Epidermal melanocyte (primary cell): ENCODE results near the gene CRYBA1.

Experiments
- DNase-seq: peaks from one replicate; pipeline ENCODE4 v3.0.0; 2011; ENCODE audit warnings: low spot score; ENCODE audit not compliant: insufficient read length

Gene CRYBA1

DNA sequence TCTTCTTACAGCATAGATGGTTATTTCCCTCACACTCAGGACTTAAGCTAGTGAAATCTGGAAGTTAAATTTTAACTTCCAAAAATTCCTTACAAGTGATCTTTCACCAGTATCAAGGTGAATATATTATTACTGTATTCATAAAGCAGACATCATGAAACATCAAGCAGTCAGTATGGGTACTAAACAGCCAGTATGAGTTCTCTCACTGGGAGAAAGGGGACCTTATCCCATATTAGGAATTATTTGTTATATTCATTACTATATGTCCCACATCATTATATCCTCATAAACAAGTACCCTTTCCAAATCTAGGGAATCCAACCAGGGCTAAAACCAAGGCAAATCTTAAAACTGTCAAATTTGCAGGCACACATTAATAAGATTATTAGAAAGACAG, 32.0 kb downstream of the CRYBA1 start:
- no peak for DNase-seq

DNA sequence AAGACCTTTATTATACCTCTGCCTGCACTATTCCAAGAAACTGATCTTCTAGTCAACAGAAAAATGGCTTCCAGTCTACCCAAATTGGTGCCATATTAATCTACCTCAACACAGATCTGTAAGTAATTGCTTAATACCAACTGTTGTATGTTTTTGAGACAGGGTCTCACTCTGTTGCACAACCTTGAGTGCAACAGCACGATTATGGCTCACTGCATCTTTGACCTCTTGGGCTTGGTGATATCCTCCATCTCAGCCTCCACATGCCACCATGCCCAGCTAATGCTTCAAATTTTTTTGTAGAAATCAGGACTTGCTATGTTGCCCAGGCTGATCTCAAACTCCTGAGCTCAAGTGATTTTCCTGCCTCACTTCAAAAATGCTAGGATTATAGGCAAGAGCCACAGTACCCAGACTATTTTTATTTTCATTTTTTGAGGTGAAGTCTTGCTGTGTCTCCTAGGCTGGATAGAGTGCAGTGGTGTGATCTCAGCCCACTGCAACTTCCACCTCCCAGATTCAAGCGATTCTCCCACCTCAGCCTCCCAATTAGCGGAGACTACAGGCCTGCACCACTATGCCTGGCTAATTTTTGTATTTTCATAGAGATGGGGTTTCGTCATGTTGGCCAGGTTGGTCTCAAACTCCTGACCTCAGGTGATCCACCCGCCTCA, 32.9 kb downstream of the CRYBA1 start:
- DNase-seq: no peak

DNA sequence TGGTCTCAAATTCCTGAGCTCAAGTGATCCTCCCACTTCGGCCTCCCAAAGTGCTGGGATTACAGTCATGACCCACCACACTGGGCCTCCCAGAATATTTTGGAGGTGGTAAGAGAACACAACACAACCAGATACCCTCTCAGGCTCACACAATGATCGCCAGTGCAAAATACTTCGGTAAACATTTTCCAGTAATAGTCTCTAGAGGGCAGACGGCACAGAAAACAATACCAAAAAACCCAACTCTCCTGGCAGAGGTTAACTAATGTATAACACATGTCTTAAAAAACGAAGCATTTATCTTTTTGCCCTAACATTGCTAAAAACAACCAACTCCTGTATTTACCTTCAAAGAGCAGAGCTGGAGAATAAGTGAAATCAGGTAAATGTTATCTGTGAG, 36.8 kb downstream of the CRYBA1 start:
- no peak for DNase-seq

DNA sequence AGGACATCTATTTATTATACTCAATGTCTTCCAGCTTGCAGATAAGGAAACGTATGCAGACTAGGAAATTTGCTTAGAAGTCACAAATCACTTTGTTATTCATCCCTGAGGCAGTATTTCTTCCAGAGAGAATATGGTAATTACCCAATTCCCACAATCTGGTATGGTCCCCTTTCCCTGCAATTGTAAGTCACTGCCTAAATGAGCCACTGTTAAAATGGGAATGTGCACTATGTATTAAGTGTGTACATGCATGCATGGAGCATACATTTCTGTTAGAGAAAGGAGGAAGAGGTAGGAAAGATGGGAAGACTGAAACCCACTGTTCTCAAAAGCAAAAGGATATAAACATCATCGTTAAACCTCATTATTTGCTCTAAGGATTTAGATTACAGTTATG, 37.3 kb downstream of the CRYBA1 start:
- DNase-seq: no peak

DNA sequence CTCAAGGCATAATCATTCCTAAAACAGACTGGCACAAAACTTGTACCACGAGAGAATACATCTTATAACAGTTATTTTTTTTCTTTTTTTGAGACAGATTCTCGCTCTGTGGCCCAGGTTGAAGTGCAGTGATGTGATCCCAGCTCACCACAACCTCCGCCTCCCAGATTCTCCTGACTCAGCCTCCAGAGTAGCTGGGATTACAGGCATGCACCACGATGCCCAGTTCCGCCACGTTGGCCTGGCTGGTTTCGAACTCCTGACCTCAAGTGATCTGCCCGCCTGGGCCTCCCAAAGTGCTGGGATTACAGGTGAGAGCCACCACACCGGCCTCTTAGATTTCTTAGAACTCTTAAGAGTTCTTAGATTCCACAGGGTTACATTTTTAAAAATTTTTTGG, 43.2 kb downstream of the CRYBA1 start:
- DNase-seq: no peak

DNA sequence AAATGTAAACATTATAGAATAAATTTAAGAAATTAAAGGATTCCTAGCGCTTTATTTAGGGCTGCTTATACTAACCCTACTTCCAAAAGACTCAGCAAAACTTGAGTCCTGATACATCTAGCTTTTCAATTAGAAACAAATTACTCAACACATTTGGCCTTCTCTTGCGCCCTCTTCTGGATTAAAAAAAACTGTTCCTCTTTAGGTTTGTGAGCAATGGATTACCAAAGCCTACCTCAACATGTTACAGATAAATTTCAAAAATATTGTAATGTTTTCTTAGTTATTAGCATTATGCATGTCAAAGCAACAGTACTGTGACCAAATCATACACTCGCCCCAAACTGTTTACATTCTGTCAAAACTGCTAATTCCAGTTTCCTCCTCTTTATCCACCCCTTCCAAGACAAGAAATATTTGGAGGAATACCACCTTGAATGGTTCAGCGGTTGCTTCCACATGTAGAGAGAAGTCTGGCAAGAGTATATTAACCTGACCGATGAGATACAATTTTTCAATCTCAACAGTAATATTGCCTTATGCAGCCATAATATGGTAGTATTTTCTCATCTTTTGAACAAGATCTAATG, 44.6 kb downstream of the CRYBA1 start:
- peak; percentile 71 for DNase-seq

DNA sequence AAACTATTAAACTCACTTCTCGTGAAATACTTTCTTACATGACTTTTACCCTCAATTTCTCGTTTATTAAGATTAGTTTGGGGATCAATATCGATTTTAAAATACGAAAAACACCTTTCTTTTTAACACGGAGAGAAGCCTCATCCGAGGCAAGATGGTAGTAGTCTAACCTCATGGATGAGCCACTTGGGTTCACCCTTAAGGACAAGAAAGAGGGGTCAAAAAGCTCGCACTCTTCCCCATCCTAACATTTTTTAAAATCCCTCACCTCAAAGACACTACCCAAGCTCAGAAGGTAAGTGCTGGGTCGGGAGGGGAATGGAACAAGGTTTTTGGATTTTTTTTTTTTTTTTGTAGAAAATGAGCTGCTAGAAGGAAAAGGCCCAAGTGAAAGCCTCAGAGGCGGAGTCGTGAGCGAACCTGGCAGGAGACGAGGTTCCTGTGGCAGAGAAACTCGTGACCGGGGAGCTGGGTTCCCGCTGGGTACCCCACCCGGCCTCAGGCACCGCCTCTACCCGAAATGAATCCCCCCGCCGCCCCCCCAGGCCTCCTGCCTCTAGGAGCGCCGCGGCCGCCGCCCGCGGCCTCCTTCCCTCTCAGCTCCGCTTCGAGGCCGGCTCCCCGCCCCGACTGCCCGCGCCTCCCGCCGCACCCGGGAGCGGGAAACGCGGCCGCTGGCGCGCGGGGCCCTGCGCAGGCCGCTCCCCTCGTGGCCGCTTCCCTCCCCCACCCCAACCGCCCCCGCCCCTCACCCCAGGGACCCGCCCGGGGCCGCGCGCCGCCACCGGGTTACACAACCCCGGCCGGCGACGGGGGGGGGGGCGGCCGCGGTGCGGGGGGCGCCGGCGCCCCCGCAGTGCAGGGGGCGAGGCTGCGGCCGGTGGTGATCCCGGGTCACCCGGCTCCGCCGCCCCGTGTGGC, 45.7 kb downstream of the CRYBA1 start:
- peak; percentile 31 for DNase-seq

DNA sequence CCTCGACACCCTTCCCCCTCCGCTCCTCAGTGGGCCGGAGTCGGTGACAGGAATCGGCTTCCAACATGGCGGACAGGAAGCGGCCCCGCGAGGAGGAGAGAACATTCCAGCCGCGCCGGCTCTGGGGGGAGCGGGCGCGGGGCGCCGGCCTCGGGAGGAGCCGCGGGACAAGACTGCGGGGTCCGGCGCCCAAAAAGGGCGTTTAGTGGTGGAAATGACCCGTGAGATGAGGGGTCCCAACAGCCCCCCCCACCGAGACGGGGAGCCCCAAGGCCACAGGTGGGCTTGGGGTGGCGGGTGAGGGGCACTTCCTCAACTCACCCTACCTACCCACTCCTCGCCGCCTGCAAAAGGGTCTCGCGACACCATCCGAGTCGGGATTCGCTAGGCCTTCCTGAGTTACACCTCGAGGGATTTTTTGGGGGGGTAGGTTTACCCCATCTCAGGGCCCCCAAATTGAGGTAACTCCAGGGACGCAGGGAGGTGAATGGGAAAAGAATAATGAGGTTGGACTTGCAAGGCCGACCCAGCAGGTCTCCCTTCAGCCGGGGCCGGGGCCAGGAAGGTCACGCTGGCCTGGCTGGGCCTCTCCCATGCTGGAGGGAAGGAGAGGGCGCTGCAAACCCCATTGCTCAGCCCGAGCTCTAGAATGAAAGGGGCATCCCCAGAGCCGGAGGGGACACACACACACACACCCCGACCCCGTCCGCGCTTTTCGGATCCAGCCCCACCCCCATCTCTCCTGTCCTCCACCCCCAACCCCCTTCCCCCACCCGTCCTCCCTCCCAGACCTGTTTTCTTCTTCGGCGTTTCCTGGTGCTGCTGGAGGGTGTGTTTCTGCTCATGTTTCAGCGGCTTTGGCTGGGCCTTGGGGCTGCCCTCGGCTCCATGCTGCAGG, 46.6 kb downstream of the CRYBA1 start:
- peak; percentile 28 for DNase-seq

DNA sequence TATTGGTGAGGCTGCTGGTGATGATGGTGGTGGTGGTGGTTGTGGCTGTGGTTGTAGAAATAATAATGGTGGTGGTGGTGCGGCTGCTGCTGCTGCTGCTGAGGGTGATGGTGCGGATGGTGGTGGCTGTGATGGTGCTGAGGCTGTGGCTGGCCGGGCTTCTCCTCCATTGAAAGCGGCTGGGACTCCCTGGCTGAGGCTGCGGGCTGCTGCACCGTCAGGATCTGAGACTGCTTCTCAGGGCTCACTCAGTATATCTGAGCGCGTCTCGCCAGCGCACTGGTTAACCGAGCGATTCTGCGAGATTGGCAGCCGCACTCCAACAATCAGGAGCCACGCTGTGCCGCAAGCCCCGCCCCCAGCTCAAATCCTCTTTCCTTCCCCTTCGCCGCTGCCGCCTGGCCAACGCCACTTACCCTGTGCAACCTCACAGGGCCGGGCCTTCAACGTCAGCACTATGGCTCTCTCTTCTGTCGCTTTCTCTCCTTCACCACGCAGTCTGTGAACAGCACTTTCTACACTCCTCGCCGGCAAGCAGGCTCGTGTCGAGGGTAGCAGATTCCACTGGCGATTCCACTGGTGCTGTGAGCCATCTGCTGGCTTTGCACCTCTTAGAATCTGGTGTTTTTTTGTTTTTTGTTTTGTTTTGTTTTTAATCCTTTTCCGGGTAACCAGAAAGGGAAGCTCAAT, 47.4 kb downstream of the CRYBA1 start, which contains the start of gene NUFIP2:
TSS of gene NUFIP2 (minus strand) at position 259 of the 690 bp plus-strand sequence. CDS start at position 170, 89 bp downstream.
- DNase-seq: peak; percentile 96

DNA sequence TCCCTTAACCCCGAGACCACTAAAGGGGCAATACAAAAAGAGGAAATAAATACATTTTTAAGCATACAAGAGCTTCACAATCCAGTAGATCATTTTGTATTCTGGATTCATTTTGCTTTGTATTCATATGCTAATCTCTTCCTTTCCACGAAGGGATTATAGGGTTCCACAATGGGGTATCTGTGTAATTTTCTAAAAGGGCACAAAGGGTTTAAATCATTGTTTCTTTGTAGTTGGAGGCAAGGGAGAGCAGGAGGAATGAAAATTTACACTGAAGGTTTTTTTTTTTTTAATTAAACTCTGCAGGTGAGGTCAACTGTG, 47.9 kb downstream of the CRYBA1 start:
- DNase-seq: peak; percentile 17

DNA sequence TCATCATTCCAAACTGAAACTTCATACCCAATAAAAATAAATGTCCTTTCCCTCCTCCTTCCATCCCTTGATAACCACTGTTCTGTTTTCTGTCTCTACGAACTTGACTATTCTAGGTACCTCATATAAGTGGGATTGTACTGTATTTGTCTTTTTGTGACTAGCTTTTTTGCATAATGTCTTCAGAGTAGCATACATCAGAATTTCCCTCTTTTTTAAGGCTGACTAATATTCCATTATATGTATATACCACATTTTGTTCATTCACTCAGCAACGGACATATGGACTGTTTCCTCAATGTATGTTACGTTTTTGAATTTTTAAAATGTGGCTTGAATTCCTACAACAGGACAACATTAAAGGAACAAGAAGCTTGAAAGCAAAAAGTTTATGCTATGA, 48.8 kb downstream of the CRYBA1 start:
- no peak for DNase-seq

DNA sequence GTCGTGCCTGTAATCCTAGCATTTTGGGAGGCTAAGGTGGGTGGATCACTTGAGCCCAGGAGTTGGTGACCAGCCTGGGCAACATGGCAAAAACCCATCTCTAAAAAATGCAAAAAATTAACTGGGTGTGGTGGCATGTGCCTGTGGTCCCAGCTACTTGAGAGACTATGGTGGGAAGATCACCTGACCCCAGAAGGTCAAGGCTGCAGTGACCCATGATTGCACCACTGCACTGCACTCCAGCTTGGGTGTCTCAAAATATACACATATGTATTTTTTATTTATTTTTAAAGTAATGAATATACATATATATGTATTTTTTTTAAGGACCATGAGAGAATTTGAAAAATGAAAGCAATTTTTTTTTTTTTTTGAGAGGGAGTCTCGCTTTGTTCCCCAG, 52.4 kb downstream of the CRYBA1 start:
- DNase-seq: no peak

DNA sequence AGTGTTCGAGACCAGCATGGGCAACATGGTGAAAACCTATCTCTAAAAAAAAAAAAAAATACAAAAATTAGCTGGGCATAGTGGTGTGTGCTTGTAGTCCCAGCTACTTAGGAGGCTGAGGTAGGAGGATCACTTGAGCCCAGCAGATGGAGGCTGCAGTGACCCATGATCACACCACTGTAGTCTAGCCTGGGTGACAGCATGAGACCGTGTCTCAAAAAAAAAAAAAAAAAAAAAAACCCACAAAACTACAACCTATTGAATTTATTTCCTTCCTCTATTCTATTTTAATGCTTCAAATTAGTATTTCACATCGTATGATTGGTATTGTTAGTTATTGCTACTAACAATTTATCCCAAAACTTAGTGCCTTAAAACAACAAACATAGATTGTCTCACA, 56.7 kb downstream of the CRYBA1 start:
- no peak for DNase-seq
